Hematopoietic multipotent progenitor cell treated with erythropoietin and hydrocortisone succinate and interleukin-3 and kit ligand, for 8 days (in vitro differentiated cells): ENCODE data around the gene PBRM1.

Source experiments
- DNase-seq: peaks from one replicate; pipeline ENCODE4 v3.0.0-alpha.2; 2015

PBRM1 gene

DNA sequence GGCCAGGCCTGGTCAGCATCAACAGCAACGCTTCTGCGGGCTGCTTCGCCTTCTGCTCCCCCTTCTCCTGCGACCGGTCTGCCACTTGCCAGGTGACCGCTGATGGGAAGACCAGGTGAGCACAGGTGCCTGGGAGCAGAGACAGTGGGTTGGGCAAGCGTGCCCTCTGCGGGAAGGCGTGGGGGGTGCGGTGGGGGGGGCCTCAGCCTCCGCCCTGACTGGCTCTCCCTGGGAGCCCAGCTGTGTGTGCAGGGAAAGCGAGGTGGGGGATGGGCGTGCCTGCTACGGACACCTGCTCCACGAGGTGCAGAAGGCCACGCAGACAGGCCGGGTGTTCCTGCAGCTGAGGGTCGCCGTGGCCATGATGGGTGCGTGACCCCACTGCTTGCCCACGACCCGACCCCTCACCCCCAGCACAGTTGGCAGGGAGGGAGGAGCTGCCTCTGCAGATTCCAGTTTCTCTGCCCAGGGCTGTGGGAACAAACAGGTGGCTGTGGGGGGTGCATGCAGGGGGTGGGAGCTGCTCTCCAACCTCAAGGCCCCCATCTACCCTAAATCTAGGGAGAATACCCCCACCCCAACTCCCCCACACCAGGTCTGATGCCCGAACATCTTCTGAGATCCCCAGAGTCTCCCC is 181.8 kb downstream of the PBRM1 start:
- DNase-seq: no peak

GRCh38 chr3:52502808-52503350 is 182.8 kb downstream of the PBRM1 start:
- DNase-seq: no peak

- no peak for DNase-seq
These were observed 183.7 kb downstream of the PBRM1 start for GRCh38 chr3:52502001-52502400.

- no peak for DNase-seq
These were observed 184.7 kb downstream of the PBRM1 start for GRCh38 chr3:52501046-52501445.

DNA sequence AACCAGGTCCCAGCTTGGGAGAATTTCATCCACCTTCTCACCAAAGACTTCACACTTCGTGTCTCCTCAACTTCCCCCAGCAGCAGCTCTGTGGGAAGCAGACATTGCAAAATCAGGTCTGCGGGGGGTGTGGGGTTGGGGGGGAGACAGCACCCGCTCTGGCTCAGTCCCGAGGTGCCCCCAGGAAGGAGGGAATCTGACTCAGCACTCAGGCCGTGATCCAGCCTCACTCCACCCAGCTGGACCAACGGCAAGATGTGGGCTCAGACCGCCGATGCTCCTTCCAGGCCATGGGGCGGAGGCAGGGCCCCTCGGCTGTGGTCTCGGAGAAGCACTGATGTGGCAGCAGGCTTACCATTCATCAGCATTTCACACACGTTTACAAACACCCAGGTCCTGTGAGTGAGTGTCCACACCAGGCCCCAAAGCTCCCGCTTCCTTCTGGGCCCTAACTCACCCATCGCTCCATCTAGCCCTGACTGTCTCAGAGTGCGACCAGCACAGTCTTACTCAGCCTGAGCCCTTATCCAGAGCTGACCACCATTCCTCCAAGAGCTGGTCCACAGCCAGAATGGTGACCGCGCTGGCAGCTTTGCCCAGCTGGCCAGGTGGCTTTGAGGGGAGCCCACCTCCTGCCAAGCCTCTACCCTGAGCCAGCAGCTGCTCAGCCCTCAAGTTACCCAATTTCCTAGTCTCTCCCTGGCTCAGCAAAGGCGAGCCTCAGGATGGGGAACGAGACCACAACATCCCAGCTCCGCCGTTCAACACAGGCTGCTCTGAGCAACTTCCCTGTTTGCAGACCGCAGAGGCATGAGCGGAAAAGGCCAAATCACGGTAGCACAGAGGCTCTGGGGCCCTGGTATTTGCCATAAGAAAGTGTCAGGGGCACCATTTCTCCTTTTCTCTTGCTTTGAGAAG is 187.3 kb downstream of the PBRM1 start:
- peak; percentile 38 for DNase-seq

DNA sequence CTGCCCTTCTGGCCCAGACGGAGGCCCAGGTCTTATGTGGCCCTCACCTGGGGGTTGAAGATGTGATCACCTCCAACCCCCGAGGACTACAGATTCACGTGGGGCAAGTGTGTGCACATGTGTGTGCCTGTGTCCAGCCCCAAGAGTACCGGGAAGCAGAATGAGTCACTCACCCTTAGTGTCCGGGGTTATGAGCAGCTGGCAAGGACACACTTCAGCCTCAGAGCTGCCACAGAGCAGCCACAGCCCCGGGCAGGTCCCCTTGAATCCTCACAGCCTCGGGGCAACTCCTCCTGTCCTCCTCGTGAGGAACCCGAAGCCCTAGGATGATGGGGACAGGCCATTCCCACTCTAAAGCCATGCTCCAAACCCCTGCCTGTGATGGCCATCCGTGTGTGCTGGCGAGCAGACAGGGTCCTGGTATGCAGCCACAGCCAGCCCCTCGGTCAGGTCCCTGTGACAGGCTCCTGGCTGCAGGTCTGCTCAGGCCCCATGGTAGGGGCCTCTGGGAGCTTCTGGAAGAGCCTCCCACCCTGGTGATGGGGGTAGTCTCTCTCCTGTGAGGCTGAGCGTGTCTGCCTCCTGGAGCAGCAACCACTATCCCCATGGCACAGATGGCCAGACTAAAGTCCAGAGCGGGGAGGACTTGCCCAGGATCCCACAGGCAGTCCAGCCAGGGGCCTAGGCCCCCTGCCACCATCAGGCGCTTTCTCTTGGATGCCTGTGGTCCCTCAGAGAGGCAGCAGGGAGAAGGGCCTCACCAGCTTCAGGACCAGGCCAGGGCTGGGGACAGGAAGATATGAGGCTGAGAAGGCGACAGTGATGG is 189.7 kb downstream of the PBRM1 start:
- DNase-seq: no peak
